ENCODE measurements around the gene RPL18A. TPM values are rescaled to one million over a fixed set of nuclear protein-coding genes. Genes with fewer than 3 reads are reported as not detected.
"Not testable (repeated sequence)": the region's sequence is repeated elsewhere in the genome, so short reads cannot be mapped to it uniquely, and the experiment has no call there.

RPL18A gene
- total RNA-seq, 1 donor from 2014 or later: 1,710 TPM

DNA sequence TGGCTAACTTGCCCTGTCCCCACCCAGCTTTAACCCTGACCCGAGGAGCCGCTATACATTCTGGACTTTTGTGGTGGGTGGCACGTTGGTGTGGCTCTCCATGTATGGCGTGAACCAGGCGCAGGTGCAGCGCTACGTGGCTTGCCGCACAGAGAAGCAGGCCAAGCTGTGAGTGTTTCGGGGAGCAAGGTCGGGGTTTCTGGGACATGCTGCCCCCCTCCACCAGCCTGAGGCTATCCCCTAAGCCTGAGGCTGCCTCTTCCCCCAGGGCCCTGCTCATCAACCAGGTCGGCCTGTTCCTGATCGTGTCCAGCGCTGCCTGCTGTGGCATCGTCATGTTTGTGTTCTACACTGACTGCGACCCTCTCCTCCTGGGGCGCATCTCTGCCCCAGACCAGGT is 18.0 kb downstream of the RPL18A start:
- Mint-ChIP-seq H3K36me3 (ENCODE audit: unreplicated experiment) (no peaks in the 10 kb centered on the region), H3K27ac (ENCODE audit: unreplicated experiment) (no peak overlapping the region), H3K4me3 (ENCODE audit: unreplicated experiment) (no peak overlapping the region), H3K9me3 (ENCODE audit: unreplicated experiment) (no peaks in the 10 kb centered on the region), H3K4me1 (ENCODE audit: unreplicated experiment) (no peaks in the 10 kb centered on the region), H3K27me3 (ENCODE audit: unreplicated experiment) (peaks cover 7% of the 10 kb centered on the region)
- DNase-seq (ENCODE audit: extremely low spot score, unreplicated experiment): no peak
- TF ChIP-seq, protein P1, sequence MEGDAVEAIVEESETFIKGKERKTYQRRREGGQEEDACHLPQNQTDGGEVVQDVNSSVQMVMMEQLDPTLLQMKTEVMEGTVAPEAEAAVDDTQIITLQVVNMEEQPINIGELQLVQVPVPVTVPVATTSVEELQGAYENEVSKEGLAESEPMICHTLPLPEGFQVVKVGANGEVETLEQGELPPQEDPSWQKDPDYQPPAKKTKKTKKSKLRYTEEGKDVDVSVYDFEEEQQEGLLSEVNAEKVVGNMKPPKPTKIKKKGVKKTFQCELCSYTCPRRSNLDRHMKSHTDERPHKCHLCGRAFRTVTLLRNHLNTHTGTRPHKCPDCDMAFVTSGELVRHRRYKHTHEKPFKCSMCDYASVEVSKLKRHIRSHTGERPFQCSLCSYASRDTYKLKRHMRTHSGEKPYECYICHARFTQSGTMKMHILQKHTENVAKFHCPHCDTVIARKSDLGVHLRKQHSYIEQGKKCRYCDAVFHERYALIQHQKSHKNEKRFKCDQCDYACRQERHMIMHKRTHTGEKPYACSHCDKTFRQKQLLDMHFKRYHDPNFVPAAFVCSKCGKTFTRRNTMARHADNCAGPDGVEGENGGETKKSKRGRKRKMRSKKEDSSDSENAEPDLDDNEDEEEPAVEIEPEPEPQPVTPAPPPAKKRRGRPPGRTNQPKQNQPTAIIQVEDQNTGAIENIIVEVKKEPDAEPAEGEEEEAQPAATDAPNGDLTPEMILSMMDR (IDR thresholded peaks at IDR 0.05): no peak

DNA sequence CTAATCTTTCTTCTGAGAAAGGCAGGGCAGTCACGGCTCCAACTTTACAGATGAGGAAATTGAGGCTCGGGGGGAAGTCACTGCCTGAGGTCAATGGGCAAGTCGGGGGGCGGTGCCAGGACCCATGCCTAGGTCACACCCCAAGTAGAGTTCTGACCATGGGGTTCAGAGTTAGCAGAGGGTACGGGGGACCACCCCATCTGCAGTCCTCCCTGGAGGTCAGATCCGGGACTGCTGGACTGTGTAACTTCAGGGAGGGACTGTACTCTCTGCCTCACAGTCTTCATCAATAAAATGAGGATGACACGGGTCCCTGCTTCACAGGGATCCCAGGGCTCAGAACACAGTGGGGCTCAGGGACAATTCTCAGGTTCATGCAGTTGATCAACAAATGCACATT is 19.8 kb downstream of the RPL18A start:
- peaks cover 4% of the 10 kb centered on the region for H3K27me3 Mint-ChIP-seq (ENCODE audit: unreplicated experiment)
- no peaks in the 10 kb centered on the region for H3K9me3 Mint-ChIP-seq (ENCODE audit: unreplicated experiment)
- no peak overlapping the region for H3K4me3 Mint-ChIP-seq (ENCODE audit: unreplicated experiment)
- TF ChIP-seq, protein P1 (IDR thresholded peaks at IDR 0.05): no peak
- no peaks in the 10 kb centered on the region for H3K36me3 Mint-ChIP-seq (ENCODE audit: unreplicated experiment)
- H3K27ac Mint-ChIP-seq (ENCODE audit: unreplicated experiment): no peak overlapping the region
- H3K4me1 Mint-ChIP-seq (ENCODE audit: unreplicated experiment): no peaks in the 10 kb centered on the region
- DNase-seq (ENCODE audit: extremely low spot score, unreplicated experiment): no peak

DNA sequence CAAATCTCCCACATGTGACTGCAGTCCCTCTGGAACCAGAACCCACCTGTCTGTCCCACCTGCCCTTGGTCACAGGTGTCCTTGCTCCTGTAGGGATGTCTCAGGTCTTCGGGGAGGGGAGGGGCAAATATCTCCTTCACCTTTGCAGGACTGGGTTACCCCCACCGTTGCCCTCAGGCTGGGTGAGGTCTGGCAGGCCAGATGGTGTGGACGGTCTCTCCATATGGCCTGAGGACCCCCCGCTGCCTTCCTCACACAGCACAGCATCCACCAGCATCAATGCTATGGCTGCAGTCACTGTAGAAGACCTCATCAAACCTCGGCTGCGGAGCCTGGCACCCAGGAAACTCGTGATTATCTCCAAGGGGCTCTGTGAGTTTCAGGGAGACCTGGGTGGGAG is 22.0 kb downstream of the RPL18A start:
- H3K27ac Mint-ChIP-seq (ENCODE audit: unreplicated experiment): no peak overlapping the region

DNA sequence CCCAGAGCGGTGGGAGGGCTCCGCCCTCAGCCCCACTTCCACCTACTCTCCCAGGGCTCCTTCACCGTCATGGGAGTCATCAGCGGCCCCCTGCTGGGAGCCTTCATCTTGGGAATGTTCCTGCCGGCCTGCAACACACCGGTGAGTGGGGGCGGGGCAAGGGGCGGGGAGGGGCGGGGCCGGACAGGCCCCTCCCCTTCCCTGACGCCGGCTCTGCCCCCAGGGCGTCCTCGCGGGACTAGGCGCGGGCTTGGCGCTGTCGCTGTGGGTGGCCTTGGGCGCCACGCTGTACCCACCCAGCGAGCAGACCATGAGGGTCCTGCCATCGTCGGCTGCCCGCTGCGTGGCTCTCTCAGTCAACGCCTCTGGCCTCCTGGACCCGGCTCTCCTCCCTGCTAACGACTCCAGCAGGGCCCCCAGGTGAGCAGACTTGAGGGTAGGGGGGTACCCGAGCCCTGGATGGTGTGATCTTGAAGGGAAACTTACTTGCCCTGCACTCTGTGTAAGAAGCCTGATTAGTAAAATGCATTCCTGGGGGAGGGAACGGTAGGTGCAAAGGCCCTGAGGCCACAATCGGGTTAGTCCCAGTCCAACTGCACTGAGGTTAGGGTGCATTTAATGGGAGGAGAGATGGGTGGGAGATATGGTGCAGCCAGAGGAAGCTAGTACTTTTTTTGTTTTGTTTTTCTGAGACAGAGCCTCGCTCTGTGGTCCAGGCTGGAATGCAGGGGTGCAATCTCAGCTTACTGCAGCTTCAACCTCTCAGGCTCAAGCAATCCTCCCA is 24.1 kb downstream of the RPL18A start:
- Mint-ChIP-seq H3K27ac (ENCODE audit: unreplicated experiment) (no peak overlapping the region), H3K27me3 (ENCODE audit: unreplicated experiment) (peaks cover 7% of the 10 kb centered on the region), H3K4me3 (ENCODE audit: unreplicated experiment) (no peak overlapping the region), H3K4me1 (ENCODE audit: unreplicated experiment) (no peaks in the 10 kb centered on the region), H3K36me3 (ENCODE audit: unreplicated experiment) (no peaks in the 10 kb centered on the region), H3K9me3 (ENCODE audit: unreplicated experiment) (no peaks in the 10 kb centered on the region)
- TF ChIP-seq, protein P1 (IDR thresholded peaks at IDR 0.05): no peak
- DNase-seq (ENCODE audit: extremely low spot score, unreplicated experiment): no peak

More for the DNA sequence above, 22.0 kb downstream of the RPL18A start:
- H3K36me3 Mint-ChIP-seq (ENCODE audit: unreplicated experiment): no peaks in the 10 kb centered on the region
- TF ChIP-seq, protein P1 (IDR thresholded peaks at IDR 0.05): no peak
- H3K27me3 Mint-ChIP-seq (ENCODE audit: unreplicated experiment): peaks cover 2% of the 10 kb centered on the region
- DNase-seq (ENCODE audit: extremely low spot score, unreplicated experiment): no peak
- no peak overlapping the region for H3K4me3 Mint-ChIP-seq (ENCODE audit: unreplicated experiment)
- H3K4me1 Mint-ChIP-seq (ENCODE audit: unreplicated experiment): no peaks in the 10 kb centered on the region
- no peaks in the 10 kb centered on the region for H3K9me3 Mint-ChIP-seq (ENCODE audit: unreplicated experiment)

- Mint-ChIP-seq H3K36me3 (ENCODE audit: unreplicated experiment) (no peaks in the 10 kb centered on the region), H3K4me3 (ENCODE audit: unreplicated experiment) (no peak overlapping the region), H3K27ac (ENCODE audit: unreplicated experiment) (no peak overlapping the region), H3K9me3 (ENCODE audit: unreplicated experiment) (no peaks in the 10 kb centered on the region), H3K4me1 (ENCODE audit: unreplicated experiment) (no peaks in the 10 kb centered on the region), H3K27me3 (ENCODE audit: unreplicated experiment) (peaks cover 8% of the 10 kb centered on the region)
- no peak for DNase-seq (ENCODE audit: extremely low spot score, unreplicated experiment)
- TF ChIP-seq, protein P1 (IDR thresholded peaks at IDR 0.05): no peak
Measured at GRCh38 chr19:17886515-17886914, 26.8 kb downstream of the RPL18A start.

GRCh38 chr19:17887221-17887620 is 27.5 kb downstream of the RPL18A start:
- not testable (repeated sequence) for H3K36me3 Mint-ChIP-seq (ENCODE audit: unreplicated experiment); H3K4me1 Mint-ChIP-seq (ENCODE audit: unreplicated experiment); H3K4me3 Mint-ChIP-seq (ENCODE audit: unreplicated experiment); H3K27ac Mint-ChIP-seq (ENCODE audit: unreplicated experiment); DNase-seq (ENCODE audit: extremely low spot score, unreplicated experiment); H3K9me3 Mint-ChIP-seq (ENCODE audit: unreplicated experiment)
- peaks cover 10% of the 10 kb centered on the region for H3K27me3 Mint-ChIP-seq (ENCODE audit: unreplicated experiment)
